22Rv1 (cell line): ENCODE measurements around the gene C11orf21.

Source experiments
- H3K27ac ChIP-seq: fragments of 450-650 bp; 2 replicates; pipeline ENCODE4 v1.5.1; 2017
- CTCF ChIP-seq: fragments of 450-650 bp; IDR thresholded peaks from 2 replicates; pipeline ENCODE4 v1.5.1; 2017; ENCODE audit warnings: mild to moderate bottlenecking
- ZFX ChIP-seq: fragments of 450-650 bp; IDR thresholded peaks from 2 replicates; pipeline ENCODE4 v1.6.1; 2017; ENCODE audit warnings: antibody characterized with exemption, borderline replicate concordance

The C11orf21 gene

GRCh38 chr11:2310786-2311352 is 9.2 kb upstream of the C11orf21 start:
- no peak overlapping the region for H3K27ac ChIP-seq
- TF ChIP-seq CTCF (no peak), ZFX (no peak)

- TF ChIP-seq ZFX, result no peak
- no peak for TF ChIP-seq CTCF
- no peak overlapping the region for H3K27ac ChIP-seq
Observed at GRCh38 chr11:2310073-2310785, 8.5 kb upstream of the C11orf21 start.

GRCh38 chr11:2309251-2310072 is 7.7 kb upstream of the C11orf21 start:
- no peak overlapping the region for H3K27ac ChIP-seq
- no peak for TF ChIP-seq ZFX
- no peak for TF ChIP-seq CTCF

GRCh38 chr11:2308713-2309112 is 7.0 kb upstream of the C11orf21 start:
- no peak for TF ChIP-seq ZFX
- TF ChIP-seq CTCF, result no peak
- H3K27ac ChIP-seq, result no peak overlapping the region

GRCh38 chr11:2307501-2308331 is 6.0 kb upstream of the C11orf21 start:
- TF ChIP-seq ZFX, result no peak
- TF ChIP-seq CTCF, result no peak
- H3K27ac ChIP-seq, result no peak overlapping the region

- TF ChIP-seq ZFX, result no peak
- TF ChIP-seq CTCF, result no peak
- no peak overlapping the region for H3K27ac ChIP-seq
Observed at GRCh38 chr11:2306877-2307500, 5.3 kb upstream of the C11orf21 start.
